Measurements from ENCODE around the gene SLC22A12. TPM values are rescaled to one million over a fixed set of nuclear protein-coding genes. Genes with fewer than 3 reads are reported as not detected.

Gene SLC22A12
- total and polyA plus RNA-seq, 4 experiments from 2014 or later: not detected

DNA sequence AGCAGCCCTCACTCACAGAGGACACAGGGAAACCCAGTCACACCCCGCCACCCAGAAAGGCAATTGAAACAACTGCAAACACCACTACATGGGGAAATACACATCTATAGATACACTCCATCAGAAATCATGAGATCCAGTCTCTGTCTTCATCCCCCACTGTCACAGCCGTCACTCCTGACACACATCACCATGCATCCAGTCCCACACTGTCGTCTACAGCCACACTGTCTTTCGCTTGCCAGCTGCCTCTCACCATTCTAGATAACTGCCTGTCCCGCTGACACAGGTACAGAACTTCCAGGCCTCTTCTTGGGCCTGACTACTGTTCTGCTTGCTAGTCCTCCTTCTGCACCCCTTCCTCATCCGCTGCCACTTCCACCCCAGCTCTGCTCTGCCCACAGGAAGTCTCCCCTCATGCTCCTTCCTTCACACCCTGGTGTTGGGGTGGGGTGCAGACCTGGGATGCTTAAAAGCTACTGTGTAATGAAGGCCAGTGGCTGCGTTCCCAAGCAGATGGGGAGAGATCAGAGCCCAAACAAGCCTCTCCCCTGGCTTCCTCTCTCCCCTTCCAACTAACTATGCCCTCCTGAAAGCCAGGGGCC is 42.6 kb downstream of the SLC22A12 start:
- Mint-ChIP-seq H3K4me3 (no peak overlapping the region), H3K27ac (peak overlapping the region in 1 of 7 donors; percentile 11), H3K27me3 (peaks cover 9 to 23% of the 10 kb centered on the region in 2 donors), H3K36me3 (no peaks in the 10 kb centered on the region), H3K4me1 (peaks cover 4 to 15% (median 4%) of the 10 kb centered on the region in 4 donors), H3K9me3 (peaks cover 0 to 1% (median 0%) of the 10 kb centered on the region in 8 donors)
- no peaks in the 10 kb centered on the region for H3K36me3 ChIP-seq (ENCODE audit: insufficient read depth, low read length)
- intact Hi-C loops (cut with micrococcal nuclease): no loop called here
- no peak overlapping the region for H3K4me3 ChIP-seq (ENCODE audit: low read length in 2 of 2)
- no peaks in the 10 kb centered on the region for H3K27me3 ChIP-seq (ENCODE audit: insufficient read depth, low read length)
- ChIA-PET CTCF (ENCODE audit: partially characterized antibody) (no interaction called here), POLR2A (ENCODE audit: partially characterized antibody) (no interaction called here)
- no peak overlapping the region for H3K27ac ChIP-seq (ENCODE audit: low read depth, low read length)
- peaks cover 7% of the 10 kb centered on the region for H3K4me1 ChIP-seq (ENCODE audit: insufficient read depth, low read length)
- no peak for DNase-seq
- H3K9me3 ChIP-seq (ENCODE audit: control insufficient read depth in 1 of 2, low read length in 2 of 2): no peaks in the 10 kb centered on the region

DNA sequence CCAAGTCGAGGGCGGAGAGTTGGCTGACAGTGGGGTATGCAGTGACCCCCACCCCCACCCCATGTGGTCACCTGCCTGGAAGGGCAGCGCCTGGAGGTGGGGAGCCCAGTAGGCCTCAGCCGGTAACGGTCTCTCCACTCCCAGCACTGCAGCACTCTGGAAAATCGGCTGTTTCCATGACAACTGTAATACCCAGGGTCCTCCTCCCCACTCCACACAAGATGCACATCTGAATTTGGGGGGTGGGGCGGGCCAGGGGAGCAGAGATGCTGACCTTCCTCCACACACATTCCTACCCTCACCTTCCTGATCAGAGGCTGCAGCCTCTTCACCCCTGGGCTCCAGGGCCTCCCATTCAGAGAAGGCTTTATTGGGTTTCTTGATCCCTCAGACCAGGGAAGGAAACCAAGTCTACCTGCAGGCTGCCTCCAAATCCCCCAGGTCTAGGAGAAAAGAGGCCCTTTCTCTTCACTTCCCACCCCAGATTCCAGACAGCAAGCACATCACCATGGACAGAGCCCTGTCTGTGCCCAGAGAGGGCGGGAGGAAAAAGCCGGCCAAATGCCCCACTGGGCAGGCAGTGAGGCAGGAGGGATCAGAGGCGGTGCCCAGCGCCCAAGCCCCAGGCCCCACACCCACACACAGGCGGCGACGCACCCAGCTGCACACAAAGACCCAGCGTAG is 46.5 kb downstream of the SLC22A12 start:
- Mint-ChIP-seq H3K27me3 (peaks cover 9 to 25% of the 10 kb centered on the region in 2 donors), H3K9me3 (no peaks in the 10 kb centered on the region), H3K4me1 (peaks cover 4 to 15% (median 5%) of the 10 kb centered on the region in 4 donors), H3K36me3 (no peaks in the 10 kb centered on the region), H3K4me3 (no peak overlapping the region), H3K27ac (no peak overlapping the region)
- intact Hi-C loops (cut with micrococcal nuclease): no loop called here
- CTCF ChIA-PET (ENCODE audit: partially characterized antibody): no interaction called here
- peaks cover 20% of the 10 kb centered on the region for H3K27me3 ChIP-seq (ENCODE audit: insufficient read depth, low read length)
- no peak overlapping the region for H3K27ac ChIP-seq (ENCODE audit: low read depth, low read length)
- POLR2A ChIA-PET (ENCODE audit: partially characterized antibody): no interaction called here
- no peaks in the 10 kb centered on the region for H3K36me3 ChIP-seq (ENCODE audit: insufficient read depth, low read length)
- peaks cover 11% of the 10 kb centered on the region for H3K4me1 ChIP-seq (ENCODE audit: insufficient read depth, low read length)
- H3K9me3 ChIP-seq (ENCODE audit: control insufficient read depth in 1 of 2, low read length in 2 of 2): no peaks in the 10 kb centered on the region
- no peak for DNase-seq
- no peak overlapping the region for H3K4me3 ChIP-seq (ENCODE audit: low read length in 2 of 2)

DNA sequence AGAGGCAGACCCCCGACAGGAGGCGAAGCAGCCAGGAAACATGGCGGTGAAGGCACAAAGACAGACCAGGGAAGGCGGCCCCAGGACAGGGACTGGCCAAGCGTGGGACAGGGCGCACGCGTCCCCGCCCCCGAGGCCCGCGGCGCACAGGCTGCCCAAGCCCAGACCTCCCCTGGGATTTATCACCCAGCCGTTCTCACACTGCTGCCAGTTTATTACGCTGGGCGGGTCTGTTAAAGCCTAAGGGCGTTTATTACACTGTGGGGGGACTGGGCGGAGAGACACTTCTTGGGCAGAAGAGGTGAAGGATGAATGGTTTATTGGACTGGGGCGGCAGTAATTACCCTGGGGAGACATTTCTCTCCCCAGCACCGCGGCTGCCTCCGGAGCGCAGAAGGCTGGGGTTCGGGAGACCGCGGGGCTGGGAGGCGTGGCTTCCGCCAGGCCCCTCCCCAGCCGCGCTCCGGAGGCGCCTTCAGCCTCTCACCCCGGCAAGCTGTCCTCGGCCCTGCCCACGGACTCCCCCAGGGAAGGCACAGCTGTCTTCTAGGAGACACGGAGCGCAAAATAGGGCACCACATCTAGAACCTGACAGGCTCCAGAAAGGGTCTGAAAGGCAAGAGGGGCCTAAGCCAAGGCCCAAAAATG is 47.1 kb downstream of the SLC22A12 start:
- H3K27me3 Mint-ChIP-seq: peaks cover 9 to 25% of the 10 kb centered on the region in 2 donors
- peaks cover 11% of the 10 kb centered on the region for H3K4me1 ChIP-seq (ENCODE audit: insufficient read depth, low read length)
- CTCF ChIA-PET (ENCODE audit: partially characterized antibody): no interaction called here

DNA sequence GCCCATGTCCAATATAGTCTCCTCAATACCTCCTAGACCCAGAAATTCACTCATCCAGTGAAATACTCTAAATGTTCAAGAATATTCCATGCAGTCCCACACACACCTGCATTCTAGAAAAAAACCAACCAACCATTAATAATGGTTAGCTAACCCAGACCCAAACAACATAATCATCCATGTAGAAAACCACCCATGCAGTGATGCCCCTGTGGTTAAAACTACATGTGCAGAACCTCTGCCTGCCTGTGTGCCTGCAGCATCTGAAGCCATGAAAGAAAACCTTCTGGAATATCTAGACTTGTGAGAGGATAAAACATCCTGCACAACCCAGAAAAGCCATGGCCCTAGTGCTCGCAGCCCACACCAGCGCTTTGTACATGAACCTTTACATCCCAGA is 47.8 kb downstream of the SLC22A12 start:
- Histone ChIP-seq H3K27me3 (ENCODE audit: insufficient read depth, low read length) (peaks cover 21% of the 10 kb centered on the region), H3K9me3 (ENCODE audit: control insufficient read depth in 1 of 2, low read length in 2 of 2) (no peaks in the 10 kb centered on the region), H3K4me1 (ENCODE audit: insufficient read depth, low read length) (peaks cover 7% of the 10 kb centered on the region), H3K36me3 (ENCODE audit: insufficient read depth, low read length) (no peaks in the 10 kb centered on the region), H3K4me3 (ENCODE audit: low read length in 2 of 2) (no peak overlapping the region), H3K27ac (ENCODE audit: low read depth, low read length) (no peak overlapping the region)
- H3K27ac Mint-ChIP-seq: no peak overlapping the region
- H3K4me1 Mint-ChIP-seq: peaks cover 2 to 11% (median 2%) of the 10 kb centered on the region in 4 donors
- intact Hi-C loops (cut with micrococcal nuclease): no loop called here
- no peaks in the 10 kb centered on the region for H3K36me3 Mint-ChIP-seq
- DNase-seq: no peak
- H3K4me3 Mint-ChIP-seq: no peak overlapping the region
- H3K27me3 Mint-ChIP-seq: peaks cover 10 to 22% of the 10 kb centered on the region in 2 donors
- CTCF ChIA-PET (ENCODE audit: partially characterized antibody): interaction anchor here (0.9 kb wide), 1 partner anchor 321 kb away, joined by 3 read pairs; the partner anchor contains the start of genes PRDX5 and TRMT112
- no peaks in the 10 kb centered on the region for H3K9me3 Mint-ChIP-seq
- POLR2A ChIA-PET (ENCODE audit: partially characterized antibody): no interaction called here

More for the DNA sequence above, 47.1 kb downstream of the SLC22A12 start:
- Histone ChIP-seq H3K36me3 (ENCODE audit: insufficient read depth, low read length) (no peaks in the 10 kb centered on the region), H3K27ac (ENCODE audit: low read depth, low read length) (no peak overlapping the region), H3K27me3 (ENCODE audit: insufficient read depth, low read length) (peaks cover 20% of the 10 kb centered on the region), H3K4me3 (ENCODE audit: low read length in 2 of 2) (no peak overlapping the region), H3K9me3 (ENCODE audit: control insufficient read depth in 1 of 2, low read length in 2 of 2) (no peaks in the 10 kb centered on the region)
- intact Hi-C loops (cut with micrococcal nuclease): no loop called here
- DNase-seq: no peak
- Mint-ChIP-seq H3K4me1 (peaks cover 4 to 15% (median 5%) of the 10 kb centered on the region in 4 donors), H3K4me3 (no peak overlapping the region), H3K36me3 (no peaks in the 10 kb centered on the region), H3K9me3 (no peaks in the 10 kb centered on the region), H3K27ac (no peak overlapping the region)
- POLR2A ChIA-PET (ENCODE audit: partially characterized antibody): no interaction called here

DNA sequence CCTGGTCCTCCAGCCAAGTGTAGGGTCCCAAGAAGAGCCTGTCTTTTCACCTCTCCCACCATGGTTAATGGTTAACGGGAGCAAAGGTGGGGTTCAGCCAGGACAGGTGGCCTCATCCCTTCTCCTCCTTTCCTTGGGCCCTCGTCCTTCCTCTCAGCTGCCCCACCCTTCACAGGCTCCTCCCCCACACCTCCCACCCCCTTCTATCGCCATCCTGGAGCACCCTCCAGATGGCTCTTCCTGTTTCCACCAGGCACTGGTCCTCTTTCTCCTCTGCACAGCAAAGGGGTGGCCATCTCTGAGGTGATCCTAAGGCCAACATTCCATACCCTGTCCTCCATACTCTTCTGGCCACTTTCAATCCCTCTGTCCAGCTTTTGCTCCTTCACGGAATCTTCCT is 48.9 kb downstream of the SLC22A12 start:
- Mint-ChIP-seq H3K4me1 (peaks cover 2 to 7% (median 4%) of the 10 kb centered on the region in 4 donors), H3K27ac (no peak overlapping the region), H3K4me3 (no peak overlapping the region), H3K27me3 (peaks cover 12 to 22% of the 10 kb centered on the region in 2 donors), H3K9me3 (no peaks in the 10 kb centered on the region), H3K36me3 (no peaks in the 10 kb centered on the region)
- intact Hi-C loops (cut with micrococcal nuclease): no loop called here
- Histone ChIP-seq H3K9me3 (ENCODE audit: control insufficient read depth in 1 of 2, low read length in 2 of 2) (no peaks in the 10 kb centered on the region), H3K27me3 (ENCODE audit: insufficient read depth, low read length) (peaks cover 27% of the 10 kb centered on the region), H3K4me3 (ENCODE audit: low read length in 2 of 2) (no peak overlapping the region), H3K4me1 (ENCODE audit: insufficient read depth, low read length) (peaks cover 4% of the 10 kb centered on the region), H3K36me3 (ENCODE audit: insufficient read depth, low read length) (no peaks in the 10 kb centered on the region), H3K27ac (ENCODE audit: low read depth, low read length) (no peak overlapping the region)
- ChIA-PET POLR2A (ENCODE audit: partially characterized antibody) (no interaction called here), CTCF (ENCODE audit: partially characterized antibody) (no interaction called here)
- no peak for DNase-seq

DNA sequence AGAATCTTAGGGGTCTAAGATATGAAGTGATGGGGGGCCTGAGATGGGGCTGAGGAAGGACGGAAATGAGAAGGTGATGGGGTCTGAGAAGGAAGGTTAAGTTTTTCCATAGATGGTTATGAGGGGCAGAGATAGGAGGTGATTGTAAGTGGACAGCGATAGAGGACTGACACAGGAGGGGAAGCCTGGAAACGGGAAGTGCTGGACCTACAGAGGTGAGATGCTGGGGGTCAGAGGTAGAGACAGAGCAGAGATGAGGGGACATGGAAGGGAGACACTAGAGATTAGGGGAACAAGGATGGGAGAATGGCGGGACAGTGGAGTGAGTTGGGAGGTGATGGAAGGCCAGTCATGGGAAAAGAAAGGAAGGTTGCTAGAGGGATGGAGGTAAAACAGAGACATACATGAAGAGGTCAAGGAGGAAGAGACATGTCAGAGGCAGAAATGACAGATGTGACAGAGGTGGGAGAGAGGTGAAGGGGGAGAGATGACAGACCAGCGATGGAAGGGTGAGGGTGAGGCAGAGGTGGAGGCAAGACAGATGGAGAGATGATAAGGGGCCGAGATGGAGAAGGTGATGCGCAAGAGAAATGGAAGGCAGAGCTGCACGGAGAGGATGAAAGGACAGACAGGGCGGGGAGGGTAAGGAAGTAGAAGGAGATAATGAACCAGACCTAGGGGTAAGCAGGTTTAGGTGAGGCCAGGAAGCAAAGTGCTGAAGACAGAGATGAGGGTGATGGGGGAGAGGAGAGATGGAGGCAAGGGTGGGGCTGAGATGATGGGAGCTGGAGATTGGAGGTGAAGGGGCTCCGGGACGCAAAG is 50.8 kb downstream of the SLC22A12 start:
- Histone ChIP-seq H3K36me3 (ENCODE audit: insufficient read depth, low read length) (no peaks in the 10 kb centered on the region), H3K4me3 (ENCODE audit: low read length in 2 of 2) (no peak overlapping the region), H3K9me3 (ENCODE audit: control insufficient read depth in 1 of 2, low read length in 2 of 2) (no peaks in the 10 kb centered on the region), H3K4me1 (ENCODE audit: insufficient read depth, low read length) (peaks cover 4% of the 10 kb centered on the region), H3K27me3 (ENCODE audit: insufficient read depth, low read length) (peaks cover 27% of the 10 kb centered on the region), H3K27ac (ENCODE audit: low read depth, low read length) (no peak overlapping the region)
- H3K27me3 Mint-ChIP-seq: peaks cover 16 to 27% of the 10 kb centered on the region in 2 donors
- ChIA-PET CTCF (ENCODE audit: partially characterized antibody) (no interaction called here), POLR2A (ENCODE audit: partially characterized antibody) (no interaction called here)
- peaks cover 2 to 7% (median 4%) of the 10 kb centered on the region in 4 donors for H3K4me1 Mint-ChIP-seq
- no peak overlapping the region for H3K4me3 Mint-ChIP-seq
- no peaks in the 10 kb centered on the region for H3K9me3 Mint-ChIP-seq
- H3K27ac Mint-ChIP-seq: no peak overlapping the region
- intact Hi-C loops (cut with micrococcal nuclease): no loop called here
- DNase-seq: no peak
- no peaks in the 10 kb centered on the region for H3K36me3 Mint-ChIP-seq

DNA sequence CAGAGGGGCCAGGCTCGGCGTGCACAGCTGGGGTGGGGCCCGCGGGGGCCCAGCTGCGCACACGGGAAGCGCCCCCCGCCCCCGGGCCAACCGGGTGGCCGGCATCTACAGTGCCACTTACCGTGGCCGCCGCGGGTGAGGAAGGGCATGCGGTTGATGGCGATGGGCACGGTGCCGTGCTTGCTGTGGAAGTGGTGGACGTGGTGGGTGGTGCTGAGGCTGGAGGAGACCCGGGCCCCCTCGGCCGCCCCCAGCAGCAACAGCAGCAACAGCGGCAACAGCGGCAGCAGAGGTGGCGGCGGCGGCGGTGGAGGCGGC is 51.4 kb downstream of the SLC22A12 start:
- Histone ChIP-seq H3K9me3 (ENCODE audit: control insufficient read depth in 1 of 2, low read length in 2 of 2) (no peaks in the 10 kb centered on the region), H3K27ac (ENCODE audit: low read depth, low read length) (no peak overlapping the region), H3K4me1 (ENCODE audit: insufficient read depth, low read length) (peaks cover 4% of the 10 kb centered on the region), H3K4me3 (ENCODE audit: low read length in 2 of 2) (no peak overlapping the region), H3K27me3 (ENCODE audit: insufficient read depth, low read length) (peaks cover 27% of the 10 kb centered on the region), H3K36me3 (ENCODE audit: insufficient read depth, low read length) (no peaks in the 10 kb centered on the region)
- no peak overlapping the region for H3K27ac Mint-ChIP-seq
- peaks cover 16 to 27% of the 10 kb centered on the region in 2 donors for H3K27me3 Mint-ChIP-seq
- H3K9me3 Mint-ChIP-seq: no peaks in the 10 kb centered on the region
- no peak for DNase-seq
- peaks cover 2 to 7% (median 4%) of the 10 kb centered on the region in 4 donors for H3K4me1 Mint-ChIP-seq
- POLR2A ChIA-PET (ENCODE audit: partially characterized antibody): no interaction called here
- intact Hi-C loops (cut with micrococcal nuclease): no loop called here
- peak overlapping the region in 4 of 8 donors; percentile 24 to 41 (median 31) for H3K4me3 Mint-ChIP-seq
- CTCF ChIA-PET (ENCODE audit: partially characterized antibody): no interaction called here
- no peaks in the 10 kb centered on the region for H3K36me3 Mint-ChIP-seq
